DMS53 treated with DMSO at 0.1 percent for 48 hours (cell line): ENCODE measurements around the gene MAEA.
"Not testable (repeated sequence)": the region's sequence is repeated elsewhere in the genome, so short reads cannot be mapped to it uniquely, and the experiment has no call there.

Experiments
- DNase-seq: peaks from one replicate; lab custom pipeline; 2025; ENCODE audit not compliant: unreplicated experiment; lab: John Stamatoyannopoulos, UW

Gene MAEA

GRCh38 chr4:1333256-1333655 is 43.6 kb downstream of the MAEA start:
- DNase-seq, result no peak

DNA sequence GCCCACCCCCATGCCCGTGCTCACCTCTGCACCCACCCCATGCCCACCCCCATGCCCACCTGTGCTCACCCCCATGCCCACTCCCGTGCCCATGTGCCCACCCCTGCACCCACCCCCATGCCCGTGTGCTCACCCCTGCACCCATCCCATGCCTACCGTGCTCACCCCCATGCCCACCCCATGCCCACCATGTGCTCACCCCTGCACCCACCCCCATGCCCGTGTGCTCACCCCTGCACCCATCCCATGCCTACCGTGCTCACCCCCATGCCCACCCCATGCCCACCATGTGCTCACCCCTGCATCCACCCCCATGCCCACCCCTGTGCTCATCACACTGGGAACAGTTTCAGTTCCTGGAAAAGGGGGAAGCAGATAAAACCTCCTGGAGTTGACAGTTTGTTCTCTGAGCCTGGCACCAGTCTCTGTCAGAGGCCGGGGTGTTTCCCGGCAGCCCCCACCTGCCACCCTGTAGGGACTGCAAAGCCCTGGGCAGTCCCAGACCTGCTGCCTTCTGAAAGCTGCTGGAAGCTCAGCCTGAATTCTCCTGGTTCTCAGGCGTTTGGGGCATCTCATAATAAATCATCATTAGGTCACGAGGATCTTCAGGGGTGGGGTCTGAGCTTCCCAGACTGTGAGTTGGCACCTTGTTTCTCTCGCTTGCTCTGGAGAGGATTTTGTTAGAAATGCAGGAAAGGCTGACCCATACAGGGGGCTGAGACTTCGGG is 44.3 kb downstream of the MAEA start:
- DNase-seq, result not testable (repeated sequence)

DNA sequence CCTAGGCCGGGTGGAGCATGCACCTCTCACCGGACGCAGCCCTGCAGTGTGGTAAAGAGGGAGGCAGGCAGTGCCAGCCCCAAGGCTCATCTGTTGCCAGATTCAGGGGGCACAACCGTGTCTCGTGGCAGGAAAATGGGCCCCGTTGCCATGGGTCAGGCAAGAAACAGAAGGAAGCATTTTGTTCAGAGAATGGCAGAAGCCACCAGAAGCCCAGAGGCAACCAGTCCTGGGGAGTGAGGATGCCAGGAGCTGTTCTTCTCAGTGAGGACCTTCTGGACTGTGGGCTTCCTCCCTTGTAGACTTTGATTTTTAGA is 44.8 kb downstream of the MAEA start:
- DNase-seq, result no peak

DNA sequence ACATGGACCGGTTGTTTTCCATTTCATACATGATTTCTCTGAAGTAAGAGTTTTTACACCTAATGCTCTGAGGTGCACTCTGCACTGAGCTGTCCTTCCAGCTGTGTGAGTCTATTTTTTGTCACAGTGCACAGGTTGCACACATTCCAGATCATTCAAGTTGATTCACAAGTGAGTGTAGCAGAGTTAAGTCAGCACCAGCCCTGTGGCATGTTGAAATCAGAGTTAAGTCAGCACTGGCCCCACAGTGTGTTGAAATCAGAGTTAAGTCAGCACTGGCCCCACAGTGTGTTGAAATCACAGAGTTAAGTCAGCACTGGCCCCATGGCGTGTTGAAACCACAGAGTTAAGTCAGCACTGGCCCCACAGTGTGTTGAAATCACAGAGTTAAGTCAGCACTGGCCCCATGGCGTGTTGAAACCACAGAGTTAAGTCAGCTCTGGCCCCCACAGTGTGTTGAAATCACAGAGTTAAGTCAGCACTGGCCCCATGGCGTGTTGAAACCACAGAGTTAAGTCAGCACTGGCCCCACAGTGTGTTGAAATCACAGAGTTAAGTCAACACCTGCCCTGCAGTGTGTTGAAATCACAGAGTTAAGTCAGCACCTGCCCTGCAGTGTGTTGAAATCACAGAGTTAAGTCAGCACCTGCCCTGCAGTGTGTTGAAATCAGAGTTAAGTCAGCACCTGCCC is 45.6 kb downstream of the MAEA start:
- DNase-seq, result not testable (repeated sequence)

DNA sequence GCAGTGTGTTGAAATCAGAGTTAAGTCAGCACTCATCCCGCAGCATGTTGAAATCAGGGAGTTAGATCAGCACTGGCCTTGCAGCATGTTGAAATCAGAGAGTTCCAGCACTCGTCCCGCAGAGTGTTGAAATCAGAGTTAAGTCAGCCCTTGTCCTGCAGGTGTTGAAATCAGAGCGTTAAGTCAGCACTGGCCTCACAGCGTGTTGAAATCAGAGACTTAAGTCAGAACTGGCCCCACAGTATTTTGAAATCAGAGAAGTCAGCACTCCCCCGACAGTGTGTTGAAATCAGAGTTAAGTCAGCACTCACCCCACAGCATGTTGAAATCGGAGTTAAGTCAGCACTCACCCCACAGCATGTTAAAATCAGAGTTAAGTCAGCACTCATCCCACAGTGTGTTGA is 46.4 kb downstream of the MAEA start:
- no peak for DNase-seq

- peak; percentile 15 for DNase-seq
These were observed 47.7 kb downstream of the MAEA start for GRCh38 chr4:1337376-1337831.

DNA sequence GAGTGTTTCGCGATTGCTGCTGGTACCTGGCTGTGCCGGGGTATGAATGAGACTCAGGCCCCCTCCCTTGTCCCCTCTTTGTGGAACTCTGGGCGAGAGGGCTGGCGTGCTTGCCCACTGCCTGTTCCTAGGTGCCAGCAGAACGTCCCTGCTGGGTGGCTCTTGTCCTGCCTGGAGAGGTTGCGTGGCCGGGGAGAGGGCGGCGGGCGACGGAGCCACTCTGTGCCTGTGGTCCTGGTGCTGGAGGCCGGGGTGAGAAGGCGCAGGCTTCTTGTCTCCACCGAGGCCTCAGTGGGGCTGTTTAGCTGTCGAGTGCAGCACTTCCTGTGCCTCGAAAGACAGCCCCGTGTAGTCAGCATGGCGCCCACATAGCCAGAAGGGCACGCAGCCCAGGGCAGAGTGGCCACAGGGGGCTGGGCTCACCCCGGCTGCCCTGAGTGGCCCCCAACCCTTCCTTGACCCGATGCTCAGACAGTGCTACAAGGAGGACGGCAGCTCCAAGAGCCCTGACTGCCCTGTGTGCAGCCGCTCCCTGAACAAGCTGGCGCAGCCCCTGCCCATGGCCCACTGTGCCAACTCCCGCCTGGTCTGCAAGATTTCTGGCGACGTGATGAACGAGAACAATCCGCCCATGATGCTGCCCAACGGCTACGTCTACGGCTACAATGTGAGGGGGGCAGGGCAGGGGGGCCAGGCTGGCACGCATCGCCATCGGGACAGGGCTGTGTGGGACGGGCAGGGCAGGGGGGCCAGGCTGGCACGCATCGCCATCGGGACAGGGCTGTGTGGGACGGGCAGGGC is 48.5 kb downstream of the MAEA start:
- no peak for DNase-seq

DNA sequence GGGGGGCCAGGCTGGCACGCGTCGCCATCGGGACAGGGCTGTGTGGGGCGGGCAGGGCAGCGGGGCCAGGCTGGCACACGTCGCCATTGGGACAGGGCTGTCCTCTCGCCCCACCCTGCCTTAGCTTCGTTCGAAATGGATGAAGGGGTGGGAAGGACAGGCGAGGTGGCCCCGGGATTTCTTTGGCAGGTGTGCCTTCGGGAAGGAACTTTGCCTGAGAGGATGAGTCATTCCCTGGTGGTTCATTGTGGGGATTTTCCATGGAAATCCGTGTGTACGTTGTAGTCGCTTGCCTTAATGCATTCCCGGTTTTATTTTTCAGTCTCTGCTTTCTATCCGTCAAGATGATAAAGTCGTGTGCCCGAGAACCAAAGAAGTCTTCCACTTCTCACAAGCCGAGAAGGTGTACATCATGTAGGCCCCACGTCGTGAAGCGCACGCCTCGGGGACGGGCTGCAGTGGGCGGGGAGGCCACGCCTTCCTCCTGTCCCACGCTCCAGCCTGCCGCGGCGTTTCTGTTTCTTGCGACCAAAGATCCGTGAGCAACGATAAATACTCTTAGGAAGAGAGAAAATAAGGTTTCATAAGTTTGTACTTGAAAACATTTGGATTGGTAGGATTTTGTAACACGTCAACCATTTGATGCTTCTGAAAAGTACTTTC is 49.2 kb downstream of the MAEA start:
- DNase-seq, result no peak

DNA sequence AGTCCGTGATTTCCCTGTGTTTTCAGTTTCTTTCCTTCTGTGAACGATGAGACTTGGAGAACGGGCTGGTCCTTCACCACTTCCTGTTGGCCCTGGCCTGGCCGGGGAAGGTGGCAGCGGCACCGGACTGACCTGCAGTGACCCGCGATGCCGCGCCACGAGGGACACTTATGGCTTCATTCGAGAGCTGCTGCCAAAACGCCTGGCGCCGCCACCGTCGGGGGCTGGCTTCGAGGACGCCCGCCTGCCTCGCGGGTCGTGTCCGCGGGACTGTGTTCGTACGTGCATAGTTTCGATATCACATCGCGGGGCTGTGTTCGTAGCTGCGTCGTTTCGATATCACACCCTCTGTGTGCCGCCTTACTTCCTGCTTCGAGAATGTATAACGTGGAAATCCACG is 49.8 kb downstream of the MAEA start:
- DNase-seq, result no peak

GRCh38 chr4:1340181-1340747 is 50.6 kb downstream of the MAEA start:
- no peak for DNase-seq

DNA sequence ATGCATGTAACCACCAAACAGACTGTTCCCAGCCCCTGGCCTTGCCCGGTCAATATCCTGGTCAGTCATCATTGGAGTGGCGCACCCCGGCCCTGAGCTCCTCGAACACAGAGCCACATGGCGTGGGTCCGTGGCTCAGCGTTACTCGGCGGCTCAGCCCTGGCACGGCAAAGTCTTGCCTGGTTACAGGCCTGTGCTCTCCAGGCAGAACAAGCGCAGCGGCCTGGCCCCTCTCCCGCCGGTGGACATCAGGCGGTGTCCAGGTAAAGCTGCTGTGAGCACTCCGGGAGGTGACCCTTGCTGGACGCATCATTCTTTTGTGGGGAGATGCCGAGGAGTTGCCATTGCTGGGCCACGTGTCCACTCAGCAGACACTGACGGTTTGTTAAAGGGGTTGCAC is 51.2 kb downstream of the MAEA start:
- DNase-seq, result no peak

GRCh38 chr4:1342003-1342402 is 52.3 kb downstream of the MAEA start:
- DNase-seq, result no peak

GRCh38 chr4:1344696-1345095 is 55.0 kb downstream of the MAEA start:
- DNase-seq, result no peak

DNA sequence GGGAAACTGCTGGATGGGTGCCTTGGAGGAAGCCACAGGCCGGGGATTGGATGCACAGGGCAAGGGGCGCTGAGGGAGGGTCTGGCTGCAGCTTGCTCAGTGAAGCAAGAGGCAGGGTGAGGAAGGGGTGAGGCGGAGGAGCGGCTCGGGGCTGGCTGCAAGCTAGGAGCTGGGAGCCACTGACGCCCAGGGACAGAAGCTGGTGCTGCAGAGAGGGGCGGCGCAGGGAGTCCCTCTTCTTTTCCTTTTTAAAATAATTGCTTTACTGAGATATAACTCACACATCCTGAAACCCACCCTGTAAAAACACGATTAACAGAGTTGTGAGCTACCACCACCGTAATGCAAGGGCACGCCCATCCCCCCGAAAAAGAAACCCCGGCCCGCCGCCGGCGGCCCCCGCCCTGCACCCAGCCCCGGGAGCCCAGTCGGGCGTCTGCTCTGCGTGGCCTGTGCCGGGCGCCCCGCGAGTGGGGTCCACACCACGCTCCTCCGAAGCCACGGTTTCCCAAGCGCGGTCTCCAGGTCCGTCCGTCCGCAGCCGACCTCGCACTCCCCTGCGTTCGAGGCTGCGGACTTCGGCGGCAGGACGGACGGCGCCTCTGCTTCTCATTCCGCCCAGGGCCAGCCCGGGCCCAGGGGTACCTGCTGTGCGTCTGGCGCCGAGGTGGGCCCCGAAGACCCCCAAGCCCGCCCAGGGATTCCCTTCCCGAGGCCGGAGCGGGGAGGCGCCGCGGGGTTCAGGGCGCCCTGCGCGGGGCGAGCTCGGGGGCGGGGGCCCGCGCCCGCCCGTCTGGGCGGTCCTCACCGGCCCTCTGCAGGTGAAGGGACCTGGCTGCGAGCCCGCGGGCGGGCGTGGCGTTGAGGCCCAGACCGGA is 56.5 kb downstream of the MAEA start:
- DNase-seq, result peak; percentile 39

DNA sequence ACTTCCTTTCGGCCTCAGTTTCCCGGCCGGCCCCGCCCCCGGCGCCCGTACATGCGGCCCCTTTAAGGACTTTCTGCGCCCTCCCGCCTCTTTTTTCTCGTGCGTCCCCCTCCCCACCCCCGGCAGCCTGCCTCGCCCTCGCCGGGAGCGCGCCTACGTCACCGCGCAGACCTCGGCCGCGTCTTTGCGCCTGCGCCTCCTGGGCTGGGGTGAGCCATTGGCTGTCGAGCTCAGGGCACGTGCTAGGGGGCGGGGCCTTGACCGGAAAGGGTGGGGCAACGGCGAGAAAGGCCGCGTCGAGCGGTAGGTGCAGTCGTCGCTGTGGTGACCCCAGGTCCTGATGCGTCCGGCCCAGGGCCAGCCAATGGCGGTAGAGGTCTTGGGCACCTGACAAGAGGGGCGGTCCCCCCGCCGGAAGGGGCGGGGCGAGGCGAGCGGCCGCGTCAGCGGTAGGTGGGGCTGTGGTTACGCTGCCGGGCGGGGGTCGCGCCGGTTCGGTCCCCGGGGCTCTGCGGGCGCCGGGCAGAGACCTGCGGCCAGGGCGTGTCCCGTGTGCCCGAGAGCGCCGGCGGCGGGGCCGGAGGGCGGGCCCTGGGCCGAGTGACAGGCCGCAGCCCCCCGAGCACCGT is 57.2 kb downstream of the MAEA start, which contains the start of gene UVSSA:
UVSSA (plus strand) TSS at position 428 of the 629 bp plus-strand sequence. CDS start 884 bp downstream, outside the sequence.
- peak; percentile 99 for DNase-seq

GRCh38 chr4:1347410-1347864 is 57.7 kb downstream of the MAEA start:
- DNase-seq, result peak; percentile 63

- no peak for DNase-seq
These were observed 58.4 kb downstream of the MAEA start for GRCh38 chr4:1348014-1348513.

- DNase-seq, result no peak
These were observed 59.1 kb downstream of the MAEA start for GRCh38 chr4:1348746-1349145.
